ENCODE data around the gene ITFG2. TPM values are rescaled to one million over a fixed set of nuclear protein-coding genes. Genes with fewer than 3 reads are reported as not detected.

ITFG2 gene
- total RNA-seq, 1 donor from 2014 or later, result 12.4 TPM

- no peak for DNase-seq
- no peak overlapping the region for H3K27ac ChIP-seq (replicated peaks)
- H3K36me3 ChIP-seq, result peaks cover 8% of the 10 kb centered on the region
- H3K4me3 ChIP-seq, result peak overlapping the region; percentile 83
- TF ChIP-seq CTCF (IDR thresholded peaks at IDR 0.05; ENCODE audit: borderline replicate concordance), result no peak
- no peaks in the 10 kb centered on the region for H3K27me3 ChIP-seq (ENCODE audit: low read depth)
- H3K9me3 ChIP-seq (replicated peaks), result no peaks in the 10 kb centered on the region
- H3K4me1 ChIP-seq, result peaks cover 41% of the 10 kb centered on the region
- intact Hi-C loops (cut with micrococcal nuclease), result no loop called here
These were observed 18.9 kb upstream of the ITFG2 start for GRCh38 chr12:2793561-2793960.

- H3K27ac ChIP-seq (replicated peaks), result peak overlapping the region; percentile 82
- intact Hi-C loops (cut with micrococcal nuclease), result no loop called here
- H3K4me1 ChIP-seq, result peaks cover 43% of the 10 kb centered on the region
- TF ChIP-seq CTCF (IDR thresholded peaks at IDR 0.05; ENCODE audit: borderline replicate concordance), result no peak
- peaks cover 15% of the 10 kb centered on the region for H3K36me3 ChIP-seq
- no peak for DNase-seq
- no peaks in the 10 kb centered on the region for H3K9me3 ChIP-seq (replicated peaks)
- H3K27me3 ChIP-seq (ENCODE audit: low read depth), result no peaks in the 10 kb centered on the region
- peak overlapping the region; percentile 83 for H3K4me3 ChIP-seq
These were observed 18.2 kb upstream of the ITFG2 start for GRCh38 chr12:2794191-2794735.

GRCh38 chr12:2794736-2795289, 17.7 kb upstream of the ITFG2 start, which contains the start of gene FKBP4:
Gene FKBP4, plus strand, starts transcription at chr12:2794970. Its CDS starts 170 bp downstream, at chr12:2795140.
- peak; percentile 91 for DNase-seq
- intact Hi-C loops (cut with micrococcal nuclease), result no loop called here
- H3K4me1 ChIP-seq, result peaks cover 48% of the 10 kb centered on the region
- no peaks in the 10 kb centered on the region for H3K27me3 ChIP-seq (ENCODE audit: low read depth)
- H3K4me3 ChIP-seq, result peak within 1 kb of the TSS; percentile 83
- H3K36me3 ChIP-seq, result peaks cover 21% of the 10 kb centered on the region
- TF ChIP-seq CTCF (IDR thresholded peaks at IDR 0.05; ENCODE audit: borderline replicate concordance), result no peak
- H3K27ac ChIP-seq (replicated peaks), result peak within 1 kb of the TSS; percentile 82
- no peaks in the 10 kb centered on the region for H3K9me3 ChIP-seq (replicated peaks)

- Histone ChIP-seq H3K9me3 (replicated peaks) (no peaks in the 10 kb centered on the region), H3K27ac (replicated peaks) (peak overlapping the region; percentile 82), H3K27me3 (ENCODE audit: low read depth) (no peaks in the 10 kb centered on the region), H3K36me3 (peaks cover 28% of the 10 kb centered on the region), H3K4me3 (peak overlapping the region; percentile 83), H3K4me1 (peaks cover 55% of the 10 kb centered on the region)
- DNase-seq, result peak; percentile 87
- no peak for TF ChIP-seq CTCF (IDR thresholded peaks at IDR 0.05; ENCODE audit: borderline replicate concordance)
- intact Hi-C loops (cut with micrococcal nuclease), result no loop called here
These were observed 16.9 kb upstream of the ITFG2 start for GRCh38 chr12:2795291-2796186.

GRCh38 chr12:2796187-2796666, 16.2 kb upstream of the ITFG2 start:
- Histone ChIP-seq H3K27ac (replicated peaks) (peak overlapping the region; percentile 82), H3K4me3 (peak overlapping the region; percentile 83), H3K36me3 (peaks cover 35% of the 10 kb centered on the region), H3K9me3 (replicated peaks) (no peaks in the 10 kb centered on the region), H3K4me1 (peaks cover 62% of the 10 kb centered on the region), H3K27me3 (ENCODE audit: low read depth) (no peaks in the 10 kb centered on the region)
- intact Hi-C loops (cut with micrococcal nuclease), result no loop called here
- no peak for DNase-seq
- no peak for TF ChIP-seq CTCF (IDR thresholded peaks at IDR 0.05; ENCODE audit: borderline replicate concordance)
